Dedifferentiated amniotic fluid mesenchymal stem cell (primary cell): Measurements from ENCODE around the gene ARHGAP12.

Experiments
- DNase-seq: peaks from one replicate; pipeline ENCODE4 v3.0.0-alpha.2; 2016; ENCODE audit errors: extremely low spot score

ARHGAP12 gene

DNA sequence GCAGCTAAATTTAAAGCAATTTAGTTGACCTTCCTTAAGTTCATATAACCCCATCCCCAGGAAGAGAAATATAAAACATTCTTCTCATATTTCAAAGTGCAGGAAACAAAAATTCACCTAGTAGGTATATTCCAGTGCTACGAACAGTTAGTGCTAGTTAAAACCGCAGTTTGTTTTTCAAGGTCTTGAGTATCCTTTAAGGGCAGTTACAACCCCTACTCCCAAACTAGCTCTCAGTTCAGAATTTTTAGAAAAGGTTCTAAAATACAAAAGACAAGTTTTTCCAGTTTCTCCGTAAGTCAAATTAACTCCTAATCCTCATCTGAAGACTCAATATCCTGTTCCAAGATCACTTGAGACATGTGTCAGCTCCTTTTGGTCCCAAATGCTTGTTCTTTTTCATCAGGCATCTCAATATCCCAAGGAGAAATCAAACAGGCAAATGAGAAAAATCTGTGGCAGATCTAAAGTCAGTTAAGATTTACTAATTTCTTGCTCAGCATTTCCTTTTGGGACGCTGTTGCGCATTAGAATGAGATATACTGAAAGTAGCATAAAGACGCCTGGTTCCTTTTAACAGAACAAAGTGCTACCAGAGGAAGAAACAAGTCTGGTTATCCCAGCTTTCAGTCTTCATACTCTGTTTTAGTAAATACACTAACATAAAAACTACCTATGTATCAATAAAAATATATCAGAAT, 51.8 kb downstream of the ARHGAP12 start:
- no peak for DNase-seq

- DNase-seq: no peak
Measured at GRCh38 chr10:31875608-31876007, 53.0 kb downstream of the ARHGAP12 start.

DNA sequence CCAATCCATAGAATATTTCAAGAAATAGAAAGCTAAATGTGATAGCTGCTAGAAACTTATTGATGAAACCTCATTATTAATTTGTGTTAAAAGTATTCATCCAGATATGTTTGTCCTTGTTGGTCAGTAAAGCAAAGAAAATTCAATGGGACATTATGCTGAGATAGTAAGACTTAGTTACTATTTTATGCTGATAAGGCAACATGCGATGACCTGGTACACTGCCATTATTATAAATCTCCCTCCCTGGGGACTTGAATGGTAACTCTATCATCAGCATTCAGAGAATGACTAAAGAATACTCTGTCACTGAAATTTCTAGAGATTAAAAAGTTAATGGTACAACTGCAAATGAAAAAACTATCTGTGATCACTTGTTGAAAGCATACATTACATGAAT, 54.9 kb downstream of the ARHGAP12 start:
- DNase-seq: no peak

DNA sequence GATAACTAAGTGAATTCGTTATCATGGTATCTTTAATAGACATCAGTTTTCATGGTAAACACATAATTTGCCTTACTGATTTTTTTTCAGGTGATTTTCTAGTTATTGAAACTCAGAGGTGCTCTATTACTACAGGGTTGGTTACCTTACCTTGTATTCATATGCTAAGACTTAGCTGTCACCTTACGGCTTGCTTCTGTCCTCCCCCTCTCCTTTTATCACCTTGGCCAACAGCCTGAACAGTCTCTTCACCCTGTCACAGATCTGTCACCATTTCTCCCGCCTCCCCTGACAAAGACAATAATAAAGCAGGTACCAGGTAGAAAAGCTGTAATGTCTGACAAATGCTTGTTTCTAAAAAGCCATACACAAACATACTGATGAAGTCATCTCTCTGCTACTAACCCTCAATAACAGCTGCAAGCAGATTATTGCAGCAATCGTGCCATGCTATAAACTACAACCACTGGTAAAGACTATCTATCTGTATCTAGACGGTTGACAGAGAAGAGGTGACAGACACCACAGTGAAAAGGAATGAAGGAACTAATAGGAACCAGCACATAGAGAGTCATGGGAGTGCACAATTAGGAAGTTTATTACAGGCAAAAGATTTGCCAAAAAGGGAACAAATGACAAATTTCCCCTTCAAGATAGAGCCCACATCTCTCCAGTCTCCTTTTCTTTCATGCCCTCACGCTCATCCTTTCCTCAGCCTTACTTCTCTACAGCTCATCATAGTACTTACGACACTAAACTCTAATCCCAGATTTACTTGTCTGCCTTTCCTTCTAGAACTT, 57.2 kb downstream of the ARHGAP12 start:
- no peak for DNase-seq

GRCh38 chr10:31867646-31868045, 61.0 kb downstream of the ARHGAP12 start:
- DNase-seq: no peak

DNA sequence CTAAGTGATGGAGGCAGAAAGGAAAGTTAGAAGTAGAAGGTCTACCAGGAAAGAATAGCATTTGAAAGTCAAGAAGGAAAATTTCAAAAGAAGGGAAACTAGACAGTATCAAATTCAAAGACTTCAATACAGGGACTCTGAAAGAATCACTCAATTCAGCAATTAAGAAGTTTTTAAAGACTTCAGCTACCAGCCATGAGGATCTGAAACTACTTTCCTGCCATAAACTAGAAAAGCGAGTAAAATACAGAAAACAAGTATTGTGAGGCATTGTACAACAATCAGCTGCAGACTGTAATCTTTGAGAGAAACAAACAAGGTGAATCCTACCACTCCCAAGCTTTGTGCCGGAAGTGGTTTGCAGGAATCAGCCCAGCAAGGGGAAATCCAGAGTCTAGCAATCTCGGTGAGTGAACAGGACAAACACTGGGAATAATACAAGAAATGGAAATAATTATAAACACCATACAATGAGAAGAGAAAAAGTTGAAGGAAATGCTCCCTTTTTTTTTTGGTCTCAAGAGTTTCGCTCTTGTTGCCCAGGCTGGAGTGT, 62.4 kb downstream of the ARHGAP12 start:
- DNase-seq: no peak

GRCh38 chr10:31864834-31865518, 63.7 kb downstream of the ARHGAP12 start:
- DNase-seq: no peak

DNA sequence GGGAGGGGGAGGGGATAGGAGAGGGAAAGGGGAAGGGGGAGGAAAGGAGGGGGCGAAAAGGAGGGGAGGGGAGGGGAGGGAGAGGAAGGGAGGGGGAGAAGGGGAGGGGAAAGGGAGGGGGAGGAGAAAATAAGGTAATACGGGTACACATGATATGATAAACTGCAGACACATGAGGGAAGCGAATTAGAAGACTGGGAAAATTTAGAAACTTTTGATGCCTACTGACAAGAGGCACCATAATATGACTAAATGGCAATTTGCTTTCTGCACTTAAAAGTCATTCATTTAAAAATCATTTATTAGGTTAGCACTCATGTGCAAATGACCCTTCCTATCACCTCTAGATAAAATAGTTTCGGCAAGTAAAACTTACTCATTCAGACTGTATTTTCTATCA, 73.6 kb downstream of the ARHGAP12 start:
- DNase-seq: no peak

GRCh38 chr10:31853629-31854028, 75.0 kb downstream of the ARHGAP12 start:
- DNase-seq: no peak

DNA sequence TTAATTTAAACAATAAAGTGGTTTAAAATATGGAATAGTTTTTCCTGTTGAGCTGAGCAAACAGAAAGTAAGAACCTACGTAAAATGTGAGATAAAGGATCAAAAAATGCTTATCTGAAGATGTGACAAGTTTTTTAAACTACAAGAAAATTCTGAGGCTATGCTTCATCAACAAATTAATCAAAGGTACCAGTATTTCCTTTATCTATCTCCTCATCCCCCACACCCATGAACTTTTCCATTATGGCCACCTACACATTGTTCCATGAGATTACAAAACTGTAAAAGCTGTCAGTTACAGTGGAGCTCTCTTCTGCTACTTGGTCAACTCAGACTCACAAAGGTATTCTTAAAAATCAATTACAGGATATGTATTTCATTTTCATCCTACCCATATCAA, 77.4 kb downstream of the ARHGAP12 start:
- DNase-seq: no peak

DNA sequence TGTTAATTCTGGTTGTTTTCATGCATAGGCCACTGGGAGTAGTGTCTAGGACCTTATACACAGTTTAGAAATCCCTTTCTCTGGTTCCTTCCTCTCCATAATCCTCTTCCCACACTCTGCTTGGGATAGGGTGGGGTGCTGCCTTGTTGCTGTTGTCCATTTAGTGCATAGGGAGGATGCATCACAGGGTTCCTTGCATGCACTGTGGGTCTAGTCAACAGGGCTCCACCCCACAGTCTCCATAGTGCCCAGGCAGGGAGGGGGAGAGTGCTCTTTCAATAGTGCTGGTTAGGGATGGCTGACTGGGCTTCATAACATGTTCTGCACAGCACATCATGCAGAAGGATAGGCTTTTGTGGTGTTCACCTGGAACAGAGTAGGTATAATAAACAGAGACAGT, 81.1 kb downstream of the ARHGAP12 start:
- DNase-seq: no peak

DNA sequence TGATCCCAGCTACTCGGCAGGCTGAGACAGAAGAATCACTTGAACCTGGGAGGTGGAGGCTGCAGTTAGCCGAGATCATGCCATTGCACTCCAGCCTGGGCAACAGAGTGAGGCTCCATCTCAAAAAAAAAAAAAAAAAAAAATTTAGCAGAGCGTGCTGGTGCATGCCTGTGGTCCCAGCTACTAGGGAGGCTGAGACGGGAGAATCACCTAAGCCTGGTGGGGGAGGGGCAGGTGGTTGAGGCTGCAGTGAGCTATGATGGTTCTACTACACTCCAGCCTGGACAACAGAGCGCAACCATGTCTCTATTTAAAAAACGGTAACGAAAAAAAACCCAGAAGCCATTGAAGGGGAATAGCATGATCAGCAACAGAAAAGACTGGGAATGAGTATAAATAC, 89.9 kb downstream of the ARHGAP12 start:
- DNase-seq: no peak

GRCh38 chr10:31838065-31838464, 90.6 kb downstream of the ARHGAP12 start:
- DNase-seq: no peak

GRCh38 chr10:31836569-31837406, 91.8 kb downstream of the ARHGAP12 start:
- peak; percentile 32 for DNase-seq

GRCh38 chr10:31833753-31834152, 94.9 kb downstream of the ARHGAP12 start:
- DNase-seq: no peak

- DNase-seq: no peak
Measured at GRCh38 chr10:31832261-31832660, 96.4 kb downstream of the ARHGAP12 start.

DNA sequence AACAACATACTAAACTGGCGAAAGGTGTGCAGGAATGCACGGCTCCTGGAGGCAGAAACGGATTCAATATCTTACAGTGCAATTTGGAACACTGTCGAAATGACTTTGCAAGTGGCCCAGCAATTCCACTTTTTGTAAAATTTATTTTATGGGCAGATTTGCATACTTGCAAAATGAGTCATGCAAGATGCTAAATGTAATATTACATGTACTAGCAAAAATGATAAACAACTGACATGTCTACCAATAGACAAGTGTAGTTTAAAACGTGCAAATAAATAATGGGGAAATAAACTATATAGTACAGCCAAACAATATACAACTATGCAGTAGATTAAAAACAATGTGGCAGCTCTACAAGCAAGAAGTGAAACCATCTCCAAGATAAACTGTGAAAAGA, 97.7 kb downstream of the ARHGAP12 start:
- DNase-seq: peak; percentile 64

GRCh38 chr10:31829776-31830175, 98.9 kb downstream of the ARHGAP12 start:
- DNase-seq: peak; percentile 50

DNA sequence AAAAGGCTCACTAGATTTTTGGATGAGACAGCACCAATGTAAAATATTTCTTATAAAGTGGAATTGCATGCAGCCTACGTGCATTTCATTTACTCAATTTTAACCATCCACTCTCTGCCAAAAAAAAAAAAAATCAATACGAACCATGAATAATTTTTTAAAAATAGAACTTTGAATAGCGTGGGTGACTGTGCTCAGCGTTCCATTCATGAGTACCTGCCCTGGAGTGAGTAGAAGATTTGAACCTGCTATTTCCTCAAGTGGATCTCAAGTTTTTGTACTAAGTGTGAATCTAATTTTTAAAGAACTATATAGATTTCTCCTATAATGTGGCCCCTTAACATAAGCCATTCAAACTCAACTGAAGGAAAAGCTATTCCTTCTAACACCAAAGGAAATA, 105.3 kb downstream of the ARHGAP12 start:
- DNase-seq: no peak

DNA sequence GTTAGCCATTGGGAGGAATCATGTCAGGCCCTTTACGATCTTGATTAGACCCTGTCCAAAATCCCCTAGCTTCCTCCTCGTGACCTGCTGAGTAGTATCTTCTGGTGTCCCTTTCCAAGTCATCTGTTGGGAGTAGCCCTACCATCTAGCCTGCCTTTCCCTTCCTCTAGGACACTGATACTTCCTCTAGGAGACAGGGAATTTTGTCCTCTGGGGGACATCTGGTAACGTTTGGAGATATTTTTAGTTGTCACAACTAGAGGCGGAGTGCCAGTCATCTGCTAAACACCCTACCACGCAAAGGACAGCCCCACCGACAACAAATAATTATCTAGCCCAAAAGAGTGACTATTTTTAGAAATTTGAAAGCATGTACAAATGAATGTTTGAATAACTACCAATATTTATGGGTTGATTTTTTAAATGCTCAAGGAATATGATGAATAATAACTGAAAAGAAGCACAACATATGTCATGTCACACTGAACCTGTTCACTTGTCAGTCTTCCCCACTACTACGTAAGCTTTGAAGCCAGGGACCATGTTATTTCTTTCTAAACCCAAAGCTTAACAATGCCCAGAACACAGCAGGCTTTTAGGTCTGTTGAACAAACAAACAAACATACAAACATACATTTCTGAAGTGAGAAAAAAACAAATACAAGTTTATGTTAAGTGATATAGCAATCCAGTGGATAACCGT, 105.9 kb downstream of the ARHGAP12 start:
- no peak for DNase-seq

DNA sequence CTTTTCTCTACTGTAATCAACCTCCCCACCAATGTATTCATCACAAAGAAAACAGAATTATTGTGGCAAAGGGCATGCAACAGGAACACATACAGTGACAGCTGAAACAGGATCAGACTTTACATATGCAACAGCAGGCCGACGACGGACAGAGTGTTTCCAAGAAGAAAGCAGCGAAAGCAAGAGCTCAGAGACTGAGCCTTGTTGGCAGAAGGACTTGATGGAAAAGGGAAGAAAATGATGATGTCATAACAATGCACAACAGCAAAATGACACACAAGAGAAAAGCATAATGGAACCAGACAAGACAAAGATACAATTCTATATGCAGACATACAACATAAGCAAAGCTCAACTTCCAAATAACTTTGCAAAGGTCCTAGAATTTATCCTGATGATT, 106.5 kb downstream of the ARHGAP12 start:
- no peak for DNase-seq
